DND-41 (cell line): ENCODE measurements around the gene LRG1.
A peak's percentile ranks its signal among the peaks of the same experiment; 100 is the strongest.

Experiments used
- CTCF ChIP-seq: IDR thresholded peaks from 2 replicates; pipeline ENCODE4 v1.5.1; 2012; ENCODE audit warnings: borderline replicate concordance, low read length, moderate library complexity, mild to moderate bottlenecking; ENCODE audit not compliant: poor library complexity, severe bottlenecking; ENCODE audit errors: extremely low read depth
- EZH2 ChIP-seq: IDR thresholded peaks from 3 replicates; pipeline ENCODE4 v1.6.1; 2012; ENCODE audit warnings: borderline replicate concordance, low read depth, mild to moderate bottlenecking, moderate library complexity, low read length, inconsistent platforms; ENCODE audit not compliant: severe bottlenecking

- no peak for TF ChIP-seq EZH2
- peak; percentile 69 for TF ChIP-seq CTCF
Observed at GRCh38 chr19:4523306-4524110, 16.3 kb downstream of the LRG1 start.
